ENCODE data around the gene PPFIA4. TPM values are rescaled to one million over a fixed set of nuclear protein-coding genes. Genes with fewer than 3 reads are reported as not detected.

Gene PPFIA4
- polyA plus RNA-seq, 4 donors: 0.27 to 1.2 (median 0.54) TPM; not detected in 1

DNA sequence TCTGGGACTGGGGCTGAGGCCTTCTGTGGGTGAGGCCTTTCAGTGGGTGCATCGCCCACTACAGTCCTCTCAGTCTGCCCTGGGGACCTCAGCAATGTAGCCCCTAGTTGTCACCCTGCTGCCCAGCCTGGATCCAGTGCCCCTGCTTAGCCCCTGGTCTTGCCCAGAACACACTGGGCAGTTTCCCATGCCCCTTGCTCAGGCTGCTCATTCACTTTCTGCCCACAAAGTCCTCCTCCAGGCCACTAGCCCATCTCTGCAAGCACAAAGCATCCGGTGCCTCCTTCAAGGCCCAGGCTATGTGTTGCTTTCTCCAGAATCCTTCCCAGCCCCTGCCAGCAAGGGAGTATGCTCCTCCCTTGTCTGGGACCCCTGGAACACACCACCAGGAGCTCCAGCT lies 95.9 kb downstream of the PPFIA4 start:
- no peak overlapping the region for H3K4me3 ChIP-seq (ENCODE audit: low read depth in 1 of 3, low read length in 3 of 3)
- FAIRE-seq (no peak), DNase-seq (no peak)
- H3K27me3 ChIP-seq (ENCODE audit: control insufficient read depth in 3 of 3, insufficient read depth in 3 of 3, low read length in 3 of 3): peaks cover 0 to 69% (median 5%) of the 10 kb centered on the region in 3 donors
- no peaks in the 10 kb centered on the region for H3K36me3 ChIP-seq (ENCODE audit: control insufficient read depth in 3 of 3, insufficient read depth in 2 of 3, low read depth in 1 of 3, low read length in 3 of 3)
- H3K9me3 ChIP-seq (ENCODE audit: control insufficient read depth in 2 of 2, insufficient read depth in 1 of 2, low read depth in 1 of 2, low read length in 1 of 2): no peaks in the 10 kb centered on the region
- no peak overlapping the region for H3K27ac ChIP-seq (ENCODE audit: low read depth in 1 of 3, low read length in 2 of 3)
- WGBS, 3 donors: 86 to 89% (median 89%) methylated on average over 2 of the region's 2 CpGs
- no peaks in the 10 kb centered on the region for H3K4me1 ChIP-seq (ENCODE audit: control insufficient read depth in 3 of 3, insufficient read depth in 2 of 3, low read depth in 1 of 3, low read length in 2 of 3)

- DNase-seq (no peak), FAIRE-seq (no peak)
- H3K27me3 ChIP-seq (ENCODE audit: control insufficient read depth in 3 of 3, insufficient read depth in 3 of 3, low read length in 3 of 3): peaks cover 0 to 67% (median 2%) of the 10 kb centered on the region in 3 donors
- no peak overlapping the region for H3K27ac ChIP-seq (ENCODE audit: low read depth in 1 of 3, low read length in 2 of 3)
- 24 to 61% (median 37%) methylated on average over 5 of the region's 5 CpGs for WGBS, 3 donors
- no peaks in the 10 kb centered on the region for H3K9me3 ChIP-seq (ENCODE audit: control insufficient read depth in 2 of 2, insufficient read depth in 1 of 2, low read depth in 1 of 2, low read length in 1 of 2)
- no peaks in the 10 kb centered on the region for H3K36me3 ChIP-seq (ENCODE audit: control insufficient read depth in 3 of 3, insufficient read depth in 2 of 3, low read depth in 1 of 3, low read length in 3 of 3)
- peaks cover 0 to 10% (median 0%) of the 10 kb centered on the region in 3 donors for H3K4me1 ChIP-seq (ENCODE audit: control insufficient read depth in 3 of 3, insufficient read depth in 2 of 3, low read depth in 1 of 3, low read length in 2 of 3)
- no peak overlapping the region for H3K4me3 ChIP-seq (ENCODE audit: low read depth in 1 of 3, low read length in 3 of 3)
These were observed 97.7 kb downstream of the PPFIA4 start for GRCh38 chr1:203124011-203124410.

GRCh38 chr1:203124546-203125317 lies 98.4 kb downstream of the PPFIA4 start:
- FAIRE-seq (no peak), DNase-seq (no peak)
- Histone ChIP-seq H3K4me1 (ENCODE audit: control insufficient read depth in 3 of 3, insufficient read depth in 2 of 3, low read depth in 1 of 3, low read length in 2 of 3) (peaks cover 0 to 10% (median 0%) of the 10 kb centered on the region in 3 donors), H3K9me3 (ENCODE audit: control insufficient read depth in 2 of 2, insufficient read depth in 1 of 2, low read depth in 1 of 2, low read length in 1 of 2) (no peaks in the 10 kb centered on the region), H3K27me3 (ENCODE audit: control insufficient read depth in 3 of 3, insufficient read depth in 3 of 3, low read length in 3 of 3) (peaks cover 0 to 64% (median 3%) of the 10 kb centered on the region in 3 donors), H3K36me3 (ENCODE audit: control insufficient read depth in 3 of 3, insufficient read depth in 2 of 3, low read depth in 1 of 3, low read length in 3 of 3) (no peaks in the 10 kb centered on the region), H3K4me3 (ENCODE audit: low read depth in 1 of 3, low read length in 3 of 3) (no peak overlapping the region), H3K27ac (ENCODE audit: low read depth in 1 of 3, low read length in 2 of 3) (no peak overlapping the region)
- 37 to 62% (median 41%) methylated on average over 5 of the region's 5 CpGs for WGBS, 3 donors

DNA sequence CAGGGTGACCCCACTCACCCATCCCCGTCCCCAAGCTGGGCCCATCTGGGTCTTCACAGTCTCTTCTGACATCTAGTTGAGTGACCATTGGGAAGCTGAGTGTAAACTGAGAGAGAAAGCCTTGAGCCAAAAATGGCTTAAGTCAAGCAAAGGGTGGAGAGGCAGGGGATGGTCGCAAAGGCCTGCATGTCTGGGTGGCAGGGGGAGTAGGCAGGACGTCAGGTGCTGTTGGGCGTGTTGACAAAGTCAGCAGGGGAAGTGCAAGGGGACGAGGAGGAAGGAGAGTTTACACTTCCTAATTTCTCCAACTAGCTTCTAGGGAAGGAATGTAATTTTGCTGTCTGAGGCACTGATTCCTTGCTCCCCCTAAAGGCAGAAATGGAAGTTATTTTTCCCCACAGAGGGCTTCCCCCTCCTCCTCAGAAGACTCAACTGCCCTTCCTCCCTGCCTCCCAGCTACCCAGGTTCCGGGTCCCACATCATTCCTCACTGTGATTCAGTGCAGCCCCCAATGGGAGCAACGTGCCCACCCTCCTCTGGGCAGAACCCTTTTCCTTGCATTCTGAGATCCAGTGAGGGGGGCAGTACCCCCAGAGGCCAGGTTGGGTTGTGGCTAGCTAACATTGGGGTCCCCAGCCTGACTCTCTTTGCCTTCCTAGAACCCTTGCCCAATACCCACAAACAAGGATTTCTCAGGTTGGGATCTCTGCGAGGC lies 100.0 kb downstream of the PPFIA4 start:
- Histone ChIP-seq H3K4me1 (ENCODE audit: control insufficient read depth in 3 of 3, insufficient read depth in 2 of 3, low read depth in 1 of 3, low read length in 2 of 3) (peaks cover 0 to 10% (median 0%) of the 10 kb centered on the region in 3 donors), H3K36me3 (ENCODE audit: control insufficient read depth in 3 of 3, insufficient read depth in 2 of 3, low read depth in 1 of 3, low read length in 3 of 3) (no peaks in the 10 kb centered on the region), H3K4me3 (ENCODE audit: low read depth in 1 of 3, low read length in 3 of 3) (no peak overlapping the region), H3K27ac (ENCODE audit: low read depth in 1 of 3, low read length in 2 of 3) (no peak overlapping the region), H3K9me3 (ENCODE audit: control insufficient read depth in 2 of 2, insufficient read depth in 1 of 2, low read depth in 1 of 2, low read length in 1 of 2) (no peaks in the 10 kb centered on the region), H3K27me3 (ENCODE audit: control insufficient read depth in 3 of 3, insufficient read depth in 3 of 3, low read length in 3 of 3) (peaks cover 0 to 56% (median 3%) of the 10 kb centered on the region in 3 donors)
- whole genome bisulfite sequencing, 3 donors: 27 to 33% (median 29%) methylated on average over 8 of the region's 8 CpGs
- peak in 1 of 2 donors; percentile 24 for DNase-seq
- no peak for FAIRE-seq

- DNase-seq (no peak), FAIRE-seq (no peak)
- Histone ChIP-seq H3K27ac (ENCODE audit: low read depth in 1 of 3, low read length in 2 of 3) (peak overlapping the region in 1 of 3 donors; percentile 17), H3K4me1 (ENCODE audit: control insufficient read depth in 3 of 3, insufficient read depth in 2 of 3, low read depth in 1 of 3, low read length in 2 of 3) (peaks cover 0 to 10% (median 0%) of the 10 kb centered on the region in 3 donors), H3K27me3 (ENCODE audit: control insufficient read depth in 3 of 3, insufficient read depth in 3 of 3, low read length in 3 of 3) (peaks cover 0 to 56% (median 3%) of the 10 kb centered on the region in 3 donors), H3K4me3 (ENCODE audit: low read depth in 1 of 3, low read length in 3 of 3) (no peak overlapping the region), H3K9me3 (ENCODE audit: control insufficient read depth in 2 of 2, insufficient read depth in 1 of 2, low read depth in 1 of 2, low read length in 1 of 2) (no peaks in the 10 kb centered on the region), H3K36me3 (ENCODE audit: control insufficient read depth in 3 of 3, insufficient read depth in 2 of 3, low read depth in 1 of 3, low read length in 3 of 3) (no peaks in the 10 kb centered on the region)
- 14 to 21% (median 19%) methylated on average over 11 to 12 of the region's 12 CpGs for WGBS, 3 donors
These were observed 100.8 kb downstream of the PPFIA4 start for GRCh38 chr1:203126866-203127665.

DNA sequence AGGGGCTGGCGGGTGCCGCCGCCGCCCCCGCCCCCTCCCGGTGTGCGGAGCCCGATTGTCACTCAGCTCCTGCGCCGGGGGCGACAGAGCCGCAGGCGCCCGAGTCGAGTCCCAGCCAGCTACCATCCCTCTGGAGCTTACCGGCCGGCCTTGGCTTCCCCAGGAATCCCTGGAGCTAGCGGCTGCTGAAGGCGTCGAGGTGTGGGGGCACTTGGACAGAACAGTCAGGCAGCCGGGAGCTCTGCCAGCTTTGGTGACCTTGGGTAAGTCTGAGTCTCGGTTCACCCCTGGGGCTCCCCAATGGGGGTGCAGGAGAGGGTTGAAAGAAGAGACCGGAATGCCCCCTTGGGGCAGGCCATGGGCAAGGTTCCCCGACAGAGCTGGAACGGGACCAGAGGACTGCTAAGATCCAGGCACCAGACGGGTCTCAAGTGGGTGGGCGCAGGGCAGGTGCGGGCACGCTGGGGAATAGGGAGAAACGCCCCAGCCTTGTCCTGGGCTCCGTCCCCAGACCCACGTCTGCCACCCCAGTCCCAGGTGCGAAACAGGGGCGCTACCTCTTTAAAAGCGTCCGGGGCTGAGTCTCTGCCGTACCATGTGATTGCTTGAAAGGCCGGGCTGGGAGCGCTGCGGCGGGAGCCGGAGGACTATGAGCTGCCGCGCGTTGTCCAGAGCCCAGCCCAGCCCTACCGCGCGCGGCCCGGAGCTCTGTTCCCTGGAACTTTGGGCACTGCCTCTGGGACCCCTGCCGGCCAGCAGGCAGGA lies 101.6 kb downstream of the PPFIA4 start, which contains the start of gene ADORA1:
Gene ADORA1 (plus strand): TSS at position 61 of the 765 bp plus-strand sequence. CDS start 1,116 bp downstream, outside the sequence.
- 2 to 3% (median 2%) methylated on average over 40 to 51 of the region's 51 CpGs for WGBS, 3 donors
- Histone ChIP-seq H3K4me3 (ENCODE audit: low read depth in 1 of 3, low read length in 3 of 3) (no peak within 1 kb of the TSS), H3K9me3 (ENCODE audit: control insufficient read depth in 2 of 2, insufficient read depth in 1 of 2, low read depth in 1 of 2, low read length in 1 of 2) (no peaks in the 10 kb centered on the region), H3K27me3 (ENCODE audit: control insufficient read depth in 3 of 3, insufficient read depth in 3 of 3, low read length in 3 of 3) (peaks cover 0 to 52% (median 3%) of the 10 kb centered on the region in 3 donors), H3K4me1 (ENCODE audit: control insufficient read depth in 3 of 3, insufficient read depth in 2 of 3, low read depth in 1 of 3, low read length in 2 of 3) (peaks cover 0 to 10% (median 0%) of the 10 kb centered on the region in 3 donors), H3K27ac (ENCODE audit: low read depth in 1 of 3, low read length in 2 of 3) (peak within 1 kb of the TSS in 1 of 3 donors; percentile 17), H3K36me3 (ENCODE audit: control insufficient read depth in 3 of 3, insufficient read depth in 2 of 3, low read depth in 1 of 3, low read length in 3 of 3) (no peaks in the 10 kb centered on the region)
- DNase-seq (peak; percentile 24 to 61), FAIRE-seq (no peak)

- no peak overlapping the region for H3K4me3 ChIP-seq (ENCODE audit: low read depth in 1 of 3, low read length in 3 of 3)
- WGBS, 3 donors: 3 to 23% (median 12%) methylated on average over 7 of the region's 7 CpGs
- H3K9me3 ChIP-seq (ENCODE audit: control insufficient read depth in 2 of 2, insufficient read depth in 1 of 2, low read depth in 1 of 2, low read length in 1 of 2): no peaks in the 10 kb centered on the region
- peaks cover 0 to 51% (median 3%) of the 10 kb centered on the region in 3 donors for H3K27me3 ChIP-seq (ENCODE audit: control insufficient read depth in 3 of 3, insufficient read depth in 3 of 3, low read length in 3 of 3)
- no peaks in the 10 kb centered on the region for H3K36me3 ChIP-seq (ENCODE audit: control insufficient read depth in 3 of 3, insufficient read depth in 2 of 3, low read depth in 1 of 3, low read length in 3 of 3)
- H3K27ac ChIP-seq (ENCODE audit: low read depth in 1 of 3, low read length in 2 of 3): no peak overlapping the region
- FAIRE-seq (no peak), DNase-seq (no peak)
- peaks cover 0 to 10% (median 0%) of the 10 kb centered on the region in 3 donors for H3K4me1 ChIP-seq (ENCODE audit: control insufficient read depth in 3 of 3, insufficient read depth in 2 of 3, low read depth in 1 of 3, low read length in 2 of 3)
These were observed 102.1 kb downstream of the PPFIA4 start for GRCh38 chr1:203128431-203128715.
